GM12864 (cell line): ENCODE measurements around the gene TIMM9.
"Not testable (repeated sequence)": the region's sequence is repeated elsewhere in the genome, so short reads cannot be mapped to it uniquely, and the experiment has no call there.

Source experiments
- DNase-seq: peaks from one replicate; pipeline ENCODE4 v3.0.0-alpha.2; 2011; ENCODE audit warnings: low read depth
- H3K4me3 ChIP-seq: 2 replicates; pipeline ENCODE4 v1.5.1; 2011; ENCODE audit warnings: mild to moderate bottlenecking, low read depth, low read length, control low read depth
- CTCF ChIP-seq: IDR thresholded peaks from 2 replicates; pipeline ENCODE4 v1.5.1; 2011; ENCODE audit warnings: low read depth, mild to moderate bottlenecking, moderate library complexity, low read length, control low read depth, inconsistent platforms; ENCODE audit errors: missing control alignments

TIMM9 gene

GRCh38 chr14:58368956-58369355 is 58.4 kb downstream of the TIMM9 start:
- TF ChIP-seq CTCF, result no peak
- no peak overlapping the region for H3K4me3 ChIP-seq
- DNase-seq, result no peak

- no peak for TF ChIP-seq CTCF
- no peak for DNase-seq
- H3K4me3 ChIP-seq, result no peak overlapping the region
These were observed 60.0 kb downstream of the TIMM9 start for GRCh38 chr14:58367296-58367695.

- no peak for DNase-seq
- TF ChIP-seq CTCF, result no peak
- H3K4me3 ChIP-seq, result no peak overlapping the region
These were observed 63.0 kb downstream of the TIMM9 start for GRCh38 chr14:58364316-58364715.

GRCh38 chr14:58362798-58363412 is 64.4 kb downstream of the TIMM9 start:
- H3K4me3 ChIP-seq, result no peak overlapping the region
- DNase-seq, result no peak
- peak; percentile 23 for TF ChIP-seq CTCF

GRCh38 chr14:58362272-58362671 is 65.1 kb downstream of the TIMM9 start:
- not testable (repeated sequence) for H3K4me3 ChIP-seq, DNase-seq
